Skeletal muscle satellite cell (primary cell): ENCODE results near the gene AAK1.
"Not testable (repeated sequence)": the region's sequence is repeated elsewhere in the genome, so short reads cannot be mapped to it uniquely, and the experiment has no call there.

Experiments used
- H3K27me3 ChIP-seq: 2 replicates; pipeline ENCODE4 v1.7.0; 2013; ENCODE audit warnings: low read length; ENCODE audit not compliant: control insufficient read depth, insufficient read depth
- H3K36me3 ChIP-seq: 2 replicates; pipeline ENCODE4 v1.7.0; 2013; ENCODE audit warnings: mild to moderate bottlenecking, control low read depth, low read length; ENCODE audit not compliant: insufficient read depth
- H3K4me1 ChIP-seq: 2 replicates; pipeline ENCODE4 v1.7.0; 2013; ENCODE audit warnings: low read length; ENCODE audit not compliant: control insufficient read depth, insufficient read depth
- H3K4me2 ChIP-seq: 2 replicates; pipeline ENCODE4 v1.7.0; 2013; ENCODE audit warnings: mild to moderate bottlenecking, low read length
- H3K4me3 ChIP-seq: 2 replicates; pipeline ENCODE4 v1.7.0; 2013; ENCODE audit warnings: low read length
- H3K9ac ChIP-seq: 2 replicates; pipeline ENCODE4 v1.7.0; 2013; ENCODE audit warnings: mild to moderate bottlenecking, low read depth, low read length, moderate library complexity
- H3K9me3 ChIP-seq: replicated peaks from 2 replicates; pipeline ENCODE4 v1.7.0; 2013; ENCODE audit warnings: mild to moderate bottlenecking, control low read depth, low read length

AAK1 gene

GRCh38 chr2:69623236-69623635 lies 20.3 kb downstream of the AAK1 start:
- Histone ChIP-seq H3K9me3 (no peaks in the 10 kb centered on the region), H3K4me2 (no peak overlapping the region), H3K4me1 (no peaks in the 10 kb centered on the region), H3K27me3 (no peaks in the 10 kb centered on the region), H3K36me3 (no peaks in the 10 kb centered on the region), H3K4me3 (no peak overlapping the region), H3K9ac (no peak overlapping the region)

DNA sequence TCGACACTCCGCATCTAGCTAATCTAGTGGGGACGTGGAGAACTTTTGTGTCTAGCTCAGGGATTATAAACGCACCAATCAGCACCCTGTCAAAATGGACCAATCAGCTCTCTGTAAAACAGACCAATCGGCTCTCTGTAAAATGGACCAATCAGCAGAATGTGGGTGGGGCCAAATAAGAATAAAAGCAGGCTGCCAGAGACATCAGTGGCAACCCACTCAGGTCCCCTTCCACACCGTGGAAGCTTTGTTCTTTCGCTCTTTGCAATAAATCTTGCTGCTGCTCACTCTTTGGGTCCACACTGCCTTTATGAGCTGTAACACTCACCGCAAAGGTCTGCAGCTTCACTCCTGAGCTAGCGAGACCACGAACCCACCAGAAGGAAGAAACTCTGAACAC lies 20.7 kb downstream of the AAK1 start:
- not testable (repeated sequence) for H3K9me3 ChIP-seq, H3K9ac ChIP-seq, H3K4me3 ChIP-seq, H3K36me3 ChIP-seq, H3K27me3 ChIP-seq, H3K4me1 ChIP-seq, H3K4me2 ChIP-seq

- not testable (repeated sequence) for H3K9me3 ChIP-seq, H3K9ac ChIP-seq, H3K4me2 ChIP-seq, H3K4me1 ChIP-seq, H3K27me3 ChIP-seq, H3K4me3 ChIP-seq, H3K36me3 ChIP-seq
These were observed 21.5 kb downstream of the AAK1 start for GRCh38 chr2:69622017-69622540.

DNA sequence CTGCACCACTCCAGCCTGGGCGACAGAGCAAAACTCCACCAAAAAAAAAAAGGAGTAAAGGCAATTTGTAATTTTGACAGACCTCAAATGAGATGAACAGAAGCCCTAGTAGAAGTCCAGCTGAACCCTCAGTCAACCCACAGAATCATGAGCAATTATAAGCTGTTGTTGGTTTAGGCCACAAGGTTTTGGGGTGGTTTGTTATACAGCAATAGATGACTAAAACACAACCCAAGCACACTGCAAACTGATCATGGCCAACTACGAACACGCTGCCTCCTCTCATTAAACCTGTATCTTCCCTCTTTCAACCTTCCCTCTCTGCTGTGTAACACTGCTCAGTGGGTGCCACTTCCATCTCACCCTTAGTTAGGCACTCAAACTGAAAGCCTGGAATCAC lies 22.1 kb downstream of the AAK1 start:
- no peaks in the 10 kb centered on the region for H3K9me3 ChIP-seq
- no peaks in the 10 kb centered on the region for H3K4me1 ChIP-seq
- H3K4me2 ChIP-seq = no peak overlapping the region
- no peaks in the 10 kb centered on the region for H3K36me3 ChIP-seq
- no peaks in the 10 kb centered on the region for H3K27me3 ChIP-seq
- no peak overlapping the region for H3K9ac ChIP-seq
- H3K4me3 ChIP-seq = no peak overlapping the region

- Histone ChIP-seq H3K4me3 (no peak overlapping the region), H3K27me3 (no peaks in the 10 kb centered on the region), H3K4me1 (no peaks in the 10 kb centered on the region), H3K4me2 (no peak overlapping the region), H3K36me3 (no peaks in the 10 kb centered on the region), H3K9ac (no peak overlapping the region), H3K9me3 (no peaks in the 10 kb centered on the region)
These were observed 22.7 kb downstream of the AAK1 start for GRCh38 chr2:69620870-69621269.

GRCh38 chr2:69619725-69620124 lies 23.8 kb downstream of the AAK1 start:
- H3K4me1 ChIP-seq = no peaks in the 10 kb centered on the region
- H3K4me2 ChIP-seq = no peak overlapping the region
- no peak overlapping the region for H3K9ac ChIP-seq
- H3K27me3 ChIP-seq = no peaks in the 10 kb centered on the region
- no peaks in the 10 kb centered on the region for H3K36me3 ChIP-seq
- no peaks in the 10 kb centered on the region for H3K9me3 ChIP-seq
- no peak overlapping the region for H3K4me3 ChIP-seq

GRCh38 chr2:69618362-69618761 lies 25.2 kb downstream of the AAK1 start:
- H3K4me1 ChIP-seq = no peaks in the 10 kb centered on the region
- no peaks in the 10 kb centered on the region for H3K9me3 ChIP-seq
- no peak overlapping the region for H3K4me2 ChIP-seq
- no peaks in the 10 kb centered on the region for H3K27me3 ChIP-seq
- H3K4me3 ChIP-seq = no peak overlapping the region
- H3K36me3 ChIP-seq = no peaks in the 10 kb centered on the region
- H3K9ac ChIP-seq = no peak overlapping the region

- H3K4me2 ChIP-seq = no peak overlapping the region
- no peak overlapping the region for H3K9ac ChIP-seq
- no peaks in the 10 kb centered on the region for H3K9me3 ChIP-seq
- H3K36me3 ChIP-seq = no peaks in the 10 kb centered on the region
- H3K27me3 ChIP-seq = no peaks in the 10 kb centered on the region
- no peak overlapping the region for H3K4me3 ChIP-seq
- no peaks in the 10 kb centered on the region for H3K4me1 ChIP-seq
These were observed 25.8 kb downstream of the AAK1 start for GRCh38 chr2:69617744-69618143.

DNA sequence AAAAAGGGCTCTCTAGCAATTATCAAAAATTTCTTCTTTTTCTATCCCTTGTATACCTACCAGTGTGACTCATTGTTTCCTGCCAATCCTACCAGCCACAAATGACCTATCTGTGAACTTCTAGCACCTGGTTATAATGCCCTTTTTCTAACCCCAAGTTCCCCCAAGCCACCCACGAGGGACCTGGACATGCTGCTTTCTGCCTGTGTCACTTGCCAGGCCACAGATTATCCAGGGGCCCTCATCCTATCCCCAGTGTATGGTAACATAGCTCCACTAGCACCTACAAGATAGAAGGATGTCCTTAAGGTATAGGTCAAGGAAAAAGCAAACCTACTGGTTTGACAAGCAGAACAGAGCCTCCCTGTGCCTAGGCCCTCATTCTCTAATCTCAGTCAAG lies 26.8 kb downstream of the AAK1 start:
- Histone ChIP-seq H3K9ac (no peak overlapping the region), H3K9me3 (no peaks in the 10 kb centered on the region), H3K4me1 (no peaks in the 10 kb centered on the region), H3K4me2 (no peak overlapping the region), H3K36me3 (no peaks in the 10 kb centered on the region), H3K27me3 (no peaks in the 10 kb centered on the region), H3K4me3 (no peak overlapping the region)

GRCh38 chr2:69615969-69616368 lies 27.6 kb downstream of the AAK1 start:
- Histone ChIP-seq H3K4me1 (no peaks in the 10 kb centered on the region), H3K9ac (no peak overlapping the region), H3K4me2 (no peak overlapping the region), H3K9me3 (no peaks in the 10 kb centered on the region), H3K36me3 (no peaks in the 10 kb centered on the region), H3K4me3 (no peak overlapping the region), H3K27me3 (no peaks in the 10 kb centered on the region)

- Histone ChIP-seq H3K4me3 (no peak overlapping the region), H3K4me1 (no peaks in the 10 kb centered on the region), H3K9me3 (no peaks in the 10 kb centered on the region), H3K36me3 (no peaks in the 10 kb centered on the region), H3K27me3 (no peaks in the 10 kb centered on the region), H3K4me2 (no peak overlapping the region), H3K9ac (no peak overlapping the region)
These were observed 28.4 kb downstream of the AAK1 start for GRCh38 chr2:69615078-69615625.

- Histone ChIP-seq H3K4me1 (no peaks in the 10 kb centered on the region), H3K4me2 (no peak overlapping the region), H3K4me3 (no peak overlapping the region), H3K36me3 (no peaks in the 10 kb centered on the region), H3K9me3 (no peaks in the 10 kb centered on the region), H3K9ac (no peak overlapping the region), H3K27me3 (no peaks in the 10 kb centered on the region)
These were observed 30.8 kb downstream of the AAK1 start for GRCh38 chr2:69612707-69613106.
